ENCODE measurements around the gene APBA1. TPM values are rescaled to one million over a fixed set of nuclear protein-coding genes. Genes with fewer than 3 reads are reported as not detected.

APBA1 gene
- total and polyA plus RNA-seq, 2 of the 8 experiments (the other 6 are each of a cell fraction or from before 2014, with no cell fraction given): 0.36 to 0.60 TPM

DNA sequence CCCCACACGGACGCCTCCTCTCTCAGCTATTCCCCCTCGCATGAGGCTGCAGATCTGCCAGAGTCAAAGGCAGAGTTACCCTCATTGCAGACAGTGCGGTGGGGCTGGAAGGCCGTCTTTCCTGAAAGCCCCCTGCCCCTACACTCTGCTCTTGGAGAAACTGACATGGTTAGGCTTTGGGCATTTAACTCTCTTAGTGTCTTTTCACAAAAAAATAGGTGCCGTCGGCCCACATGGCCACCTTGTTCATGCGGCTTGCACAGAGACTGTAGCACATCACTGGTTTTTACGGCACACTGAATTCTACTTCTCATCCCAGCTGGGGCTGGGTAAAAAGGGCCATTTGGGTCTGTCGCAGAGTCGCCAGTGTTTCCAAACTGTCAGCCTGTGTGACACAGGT, 239.5 kb downstream of the APBA1 start:
- no peak overlapping the region for H3K23ac ChIP-seq (ENCODE audit: insufficient read length)
- no peaks in the 10 kb centered on the region for H4K20me1 ChIP-seq (replicated peaks in 1 of 2; ENCODE audit: control insufficient read depth in 1 of 2, insufficient read depth in 2 of 2, low read length in 2 of 2)
- H3K27ac ChIP-seq (ENCODE audit: low read depth, low read length): no peak overlapping the region
- FAIRE-seq: no peak
- DNase-seq (ENCODE audit: low read depth in 1 of 2, low spot score in 2 of 2): no peak
- H4K91ac ChIP-seq (replicated peaks; ENCODE audit: insufficient read length, low read length): no peak overlapping the region
- 77% methylated on average over 11 of the region's 11 CpGs; no CpG with 5 or more reads in 1 of the 2 experiments for WGBS, 2 experiments (ENCODE audit: extremely low coverage in 1 of 2, insufficient coverage in 1 of 2, insufficient read length in 1 of 2, insufficient replicate concordance in 2 of 2, low coverage in 1 of 2, low lambda C conversion rate in 2 of 2, missing lambda C conversion rate in 1 of 2)
- no peak overlapping the region for H3K14ac ChIP-seq (ENCODE audit: insufficient read length)
- no peak overlapping the region for H3K56ac ChIP-seq (replicated peaks; ENCODE audit: insufficient read length, low read depth, low read length)
- H2AK5ac ChIP-seq (ENCODE audit: low read depth, low read length): no peak overlapping the region
- CTCF ChIA-PET (ENCODE audit: partially characterized antibody): interaction anchor here (0.8 to 2.7 kb wide), 4 partner anchors 10 to 141 kb away, joined by 3 to 26 read pairs (median 5); no protein-coding TSS in a partner anchor
- H3K4ac ChIP-seq (replicated peaks; ENCODE audit: insufficient read length, low read depth, low read length): no peak overlapping the region
- TF ChIP-seq NRF1 (IDR thresholded peaks at IDR 0.05; ENCODE audit: low read depth, low read length) (no peak), KDM5A (IDR thresholded peaks at IDR 0.05; ENCODE audit: low read length) (no peak), BCL11A (IDR thresholded peaks at IDR 0.05; ENCODE audit: low read depth in 2 of 2, low read length in 2 of 2) (no peak), NANOG (IDR thresholded peaks at IDR 0.05; ENCODE audit: insufficient read depth, low read depth, low read length, poor library complexity, severe bottlenecking) (no peak), SIX5 (IDR thresholded peaks at IDR 0.05; ENCODE audit: low read depth, low read length) (no peak), POLR2AphosphoS5 (IDR thresholded peaks at IDR 0.05; ENCODE audit: low read depth, low read length) (no peak), TEAD4 (IDR thresholded peaks at IDR 0.05; ENCODE audit: low read depth, low read length) (no peak), KDM1A (IDR thresholded peaks at IDR 0.05; ENCODE audit: borderline replicate concordance, low read length) (no peak), POLR2A (IDR thresholded peaks at IDR 0.05; ENCODE audit: control extremely low read depth in 1 of 2, low read depth in 2 of 2, low read length in 2 of 2) (no peak)
- no peak overlapping the region for H3K4me3 ChIP-seq (ENCODE audit: extremely low read depth in 1 of 4, insufficient read depth in 2 of 4, low read depth in 3 of 4, low read length in 4 of 4)
- no peak overlapping the region for H2BK15ac ChIP-seq (ENCODE audit: low read length)
- H3K9ac ChIP-seq (replicated peaks in 1 of 4; ENCODE audit: extremely low read depth in 1 of 4, low read depth in 3 of 4, low read length in 3 of 4): no peak overlapping the region
- H3K18ac ChIP-seq (ENCODE audit: extremely low read depth, low read length): no peak overlapping the region
- POLR2A ChIA-PET (ENCODE audit: partially characterized antibody): no interaction called here
- no peak overlapping the region for H2BK20ac ChIP-seq (ENCODE audit: low read length)
- 0 out of 2 replicates have a peak overlapping the region, but pooled peaks have one; percentile 10 for H2AFZ ChIP-seq (ENCODE audit: low read length)
- H3K9me3 ChIP-seq (ENCODE audit: insufficient read depth in 2 of 2, low read depth in 1 of 2, low read length in 1 of 2): no peaks in the 10 kb centered on the region
- H2BK12ac ChIP-seq (ENCODE audit: low read depth, low read length): no peak overlapping the region
- no peaks in the 10 kb centered on the region for H3K36me3 ChIP-seq (ENCODE audit: control insufficient read depth in 2 of 4, insufficient read depth in 4 of 4, low read length in 3 of 4)
- no peak overlapping the region for H2BK120ac ChIP-seq (replicated peaks; ENCODE audit: low read depth, low read length)
- no peak overlapping the region for H2BK5ac ChIP-seq (ENCODE audit: low read depth, low read length)
- H3K4me1 ChIP-seq (replicated peaks in 1 of 4; ENCODE audit: control insufficient read depth in 3 of 4, insufficient read depth in 4 of 4, low read length in 3 of 4): no peaks in the 10 kb centered on the region
- H3K4me2 ChIP-seq (ENCODE audit: insufficient read depth in 1 of 2, low read depth in 2 of 2, low read length in 2 of 2): no peak overlapping the region
- no peak overlapping the region for H4K5ac ChIP-seq (ENCODE audit: insufficient read length, low read depth, low read length)
- H3K27me3 ChIP-seq (replicated peaks in 1 of 4; ENCODE audit: control insufficient read depth in 3 of 4, extremely low read depth in 1 of 4, insufficient read depth in 3 of 4, low read length in 3 of 4): no peaks in the 10 kb centered on the region
- H3K23me2 ChIP-seq (ENCODE audit: low read depth, low read length): no peaks in the 10 kb centered on the region
- no peaks in the 10 kb centered on the region for H3K79me1 ChIP-seq (ENCODE audit: low read depth, low read length)
- H3K79me2 ChIP-seq (ENCODE audit: control insufficient read depth in 1 of 2, insufficient read depth in 2 of 2, low read length in 2 of 2): no peaks in the 10 kb centered on the region
- H4K8ac ChIP-seq (ENCODE audit: extremely low read depth, insufficient read depth, low read length): no peak overlapping the region; the same call in 1 of the 2 replicates

Measured in H1 (cell line).